Measurements from ENCODE around the gene GTSF1L. TPM values are rescaled to one million over a fixed set of nuclear protein-coding genes. Genes with fewer than 3 reads are reported as not detected.

Gene GTSF1L
- total and polyA plus RNA-seq, 2 experiments from 2014 or later: not detected

- H2AFZ ChIP-seq: no peak overlapping the region
- H3K9ac ChIP-seq: no peak overlapping the region
- H3K27me3 ChIP-seq (replicated peaks; ENCODE audit: insufficient read depth): no peaks in the 10 kb centered on the region
- 97 to 98% methylated on average over 9 of the region's 9 CpGs for WGBS, 2 experiments (ENCODE audit: low coverage in 1 of 2, low lambda C conversion rate in 2 of 2, missing lambda C conversion rate in 2 of 2)
- no peaks in the 10 kb centered on the region for H3F3A ChIP-seq (ENCODE audit: insufficient read depth)
- no peak overlapping the region for H3K4me3 ChIP-seq
- no peaks in the 10 kb centered on the region for H4K20me1 ChIP-seq (ENCODE audit: insufficient read depth)
- no peaks in the 10 kb centered on the region for H3K36me3 ChIP-seq (ENCODE audit: low read depth)
- no peak overlapping the region for H3K27ac ChIP-seq
- H3K9me2 ChIP-seq (ENCODE audit: insufficient read depth): no peaks in the 10 kb centered on the region
- no peak for TF ChIP-seq EZH2phosphoT487 (IDR thresholded peaks at IDR 0.05; ENCODE audit: insufficient read depth, low read depth)
- no peak for TF ChIP-seq EZH2 (IDR thresholded peaks at IDR 0.05; ENCODE audit: insufficient read depth, poor library complexity, severe bottlenecking)
- no peak overlapping the region for H3K4me2 ChIP-seq (ENCODE audit: unreplicated experiment)
- H3K79me2 ChIP-seq (ENCODE audit: insufficient read depth): no peaks in the 10 kb centered on the region
- H3K9me3 ChIP-seq (ENCODE audit: low read depth): no peaks in the 10 kb centered on the region
- no peaks in the 10 kb centered on the region for H3K4me1 ChIP-seq (ENCODE audit: insufficient read depth)
- in situ Hi-C loops (cut with MboI): no loop called here
- DNase-seq: no peak
Measured at GRCh38 chr20:43690943-43691598, 35.7 kb downstream of the GTSF1L start.

DNA sequence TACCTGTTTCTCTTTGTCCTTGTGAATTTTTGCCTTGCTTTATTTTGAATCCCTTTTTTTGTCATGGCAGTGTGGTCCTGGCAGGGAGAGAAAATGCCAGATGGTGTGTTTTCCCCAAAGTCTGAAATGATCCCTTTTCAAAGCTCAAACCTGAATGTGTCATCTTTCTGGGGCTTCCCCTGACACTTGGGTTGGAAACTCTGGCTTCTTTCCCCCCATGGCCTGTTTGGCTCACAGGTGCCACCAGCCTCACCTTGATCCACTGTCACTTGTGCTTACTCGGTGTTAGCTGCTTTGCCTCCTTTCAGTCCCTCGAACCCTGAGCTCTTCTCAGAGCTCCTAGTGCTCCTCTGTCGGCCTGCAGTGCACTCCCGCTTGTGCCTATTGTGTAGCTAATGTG, 37.6 kb downstream of the GTSF1L start:
- no peak overlapping the region for H3K27ac ChIP-seq
- no peak overlapping the region for H3K9ac ChIP-seq
- no peaks in the 10 kb centered on the region for H3F3A ChIP-seq (ENCODE audit: insufficient read depth)
- H3K9me3 ChIP-seq (ENCODE audit: low read depth): no peaks in the 10 kb centered on the region
- H3K4me1 ChIP-seq (ENCODE audit: insufficient read depth): no peaks in the 10 kb centered on the region
- no peaks in the 10 kb centered on the region for H3K9me2 ChIP-seq (ENCODE audit: insufficient read depth)
- H2AFZ ChIP-seq: no peak overlapping the region
- H3K27me3 ChIP-seq (replicated peaks; ENCODE audit: insufficient read depth): no peaks in the 10 kb centered on the region
- H4K20me1 ChIP-seq (ENCODE audit: insufficient read depth): no peaks in the 10 kb centered on the region
- TF ChIP-seq EZH2 (IDR thresholded peaks at IDR 0.05; ENCODE audit: insufficient read depth, poor library complexity, severe bottlenecking) (no peak), EZH2phosphoT487 (IDR thresholded peaks at IDR 0.05; ENCODE audit: insufficient read depth, low read depth) (no peak)
- no peak overlapping the region for H3K4me2 ChIP-seq (ENCODE audit: unreplicated experiment)
- no peaks in the 10 kb centered on the region for H3K79me2 ChIP-seq (ENCODE audit: insufficient read depth)
- in situ Hi-C loops (cut with MboI): no loop called here
- H3K4me3 ChIP-seq: no peak overlapping the region
- WGBS, 2 experiments (ENCODE audit: low coverage in 1 of 2, low lambda C conversion rate in 2 of 2, missing lambda C conversion rate in 2 of 2): 89 to 94% methylated on average over 4 of the region's 4 CpGs
- H3K36me3 ChIP-seq (ENCODE audit: low read depth): no peaks in the 10 kb centered on the region
- DNase-seq: no peak

DNA sequence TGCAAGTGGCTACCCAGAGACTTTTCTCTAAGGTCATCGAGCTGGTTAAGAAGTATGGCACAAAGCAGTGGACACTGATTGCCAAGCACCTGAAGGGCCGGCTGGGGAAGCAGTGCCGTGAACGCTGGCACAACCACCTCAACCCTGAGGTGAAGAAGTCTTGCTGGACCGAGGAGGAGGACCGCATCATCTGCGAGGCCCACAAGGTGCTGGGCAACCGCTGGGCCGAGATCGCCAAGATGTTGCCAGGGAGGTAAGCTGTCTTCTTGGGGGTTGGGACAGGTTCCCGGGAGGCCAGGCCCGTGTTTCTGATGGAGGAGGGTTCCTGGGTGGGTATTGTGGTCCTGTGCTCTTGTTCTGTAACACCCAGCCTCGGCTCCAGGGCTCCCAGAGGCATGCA, 40.0 kb downstream of the GTSF1L start:
- in situ Hi-C loops (cut with MboI): no loop called here
- Histone ChIP-seq H3K36me3 (ENCODE audit: low read depth) (no peaks in the 10 kb centered on the region), H3K9me2 (ENCODE audit: insufficient read depth) (no peaks in the 10 kb centered on the region), H3K4me1 (ENCODE audit: insufficient read depth) (no peaks in the 10 kb centered on the region), H3K79me2 (ENCODE audit: insufficient read depth) (no peaks in the 10 kb centered on the region), H3K27me3 (replicated peaks; ENCODE audit: insufficient read depth) (no peaks in the 10 kb centered on the region), H3F3A (ENCODE audit: insufficient read depth) (no peaks in the 10 kb centered on the region), H3K9me3 (ENCODE audit: low read depth) (no peaks in the 10 kb centered on the region), H3K4me3 (no peak overlapping the region), H3K4me2 (ENCODE audit: unreplicated experiment) (no peak overlapping the region), H2AFZ (no peak overlapping the region), H4K20me1 (ENCODE audit: insufficient read depth) (no peaks in the 10 kb centered on the region), H3K9ac (no peak overlapping the region), H3K27ac (no peak overlapping the region)
- 92 to 93% methylated on average over 13 of the region's 13 CpGs for WGBS, 2 experiments (ENCODE audit: low coverage in 1 of 2, low lambda C conversion rate in 2 of 2, missing lambda C conversion rate in 2 of 2)
- DNase-seq: no peak
- no peak for TF ChIP-seq EZH2 (IDR thresholded peaks at IDR 0.05; ENCODE audit: insufficient read depth, poor library complexity, severe bottlenecking)
- TF ChIP-seq EZH2phosphoT487 (IDR thresholded peaks at IDR 0.05; ENCODE audit: insufficient read depth, low read depth): no peak

DNA sequence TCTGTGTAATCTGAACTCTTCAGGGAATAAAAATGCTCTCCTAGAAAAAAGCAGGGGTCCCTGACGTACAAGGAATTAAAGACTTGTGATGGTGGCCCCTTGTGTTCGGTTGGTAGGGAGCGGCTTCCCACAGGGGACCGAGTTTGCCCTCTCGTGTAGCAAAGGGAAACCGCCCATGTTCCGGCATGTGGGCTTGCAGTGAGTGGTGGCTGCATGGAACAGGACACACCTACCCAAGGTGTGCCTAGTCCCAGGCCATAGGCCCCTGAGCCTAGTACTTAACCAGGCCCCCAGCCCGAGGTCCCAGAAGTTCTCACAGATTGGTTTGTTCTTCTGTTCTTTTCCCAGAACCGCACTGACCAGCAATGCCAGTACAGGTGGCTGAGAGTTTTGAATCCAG, 44.4 kb downstream of the GTSF1L start:
- H3K79me2 ChIP-seq (ENCODE audit: insufficient read depth): no peaks in the 10 kb centered on the region
- H3K36me3 ChIP-seq (ENCODE audit: low read depth): no peaks in the 10 kb centered on the region
- H3K27me3 ChIP-seq (replicated peaks; ENCODE audit: insufficient read depth): no peaks in the 10 kb centered on the region
- no peaks in the 10 kb centered on the region for H3F3A ChIP-seq (ENCODE audit: insufficient read depth)
- H4K20me1 ChIP-seq (ENCODE audit: insufficient read depth): no peaks in the 10 kb centered on the region
- DNase-seq: no peak
- TF ChIP-seq EZH2 (IDR thresholded peaks at IDR 0.05; ENCODE audit: insufficient read depth, poor library complexity, severe bottlenecking) (no peak), EZH2phosphoT487 (IDR thresholded peaks at IDR 0.05; ENCODE audit: insufficient read depth, low read depth) (no peak)
- 97 to 98% methylated on average over 9 of the region's 9 CpGs for WGBS, 2 experiments (ENCODE audit: low coverage in 1 of 2, low lambda C conversion rate in 2 of 2, missing lambda C conversion rate in 2 of 2)
- H3K9ac ChIP-seq: no peak overlapping the region
- no peak overlapping the region for H3K27ac ChIP-seq
- H3K4me3 ChIP-seq: no peak overlapping the region
- in situ Hi-C loops (cut with MboI): no loop called here
- H3K4me2 ChIP-seq (ENCODE audit: unreplicated experiment): no peak overlapping the region
- H2AFZ ChIP-seq: no peak overlapping the region
- no peaks in the 10 kb centered on the region for H3K9me3 ChIP-seq (ENCODE audit: low read depth)
- H3K9me2 ChIP-seq (ENCODE audit: insufficient read depth): no peaks in the 10 kb centered on the region
- H3K4me1 ChIP-seq (ENCODE audit: insufficient read depth): no peaks in the 10 kb centered on the region

Measured in GM23248 (cell line).